Type B pancreatic cell (in vitro differentiated cells): ENCODE results near the gene SPEN. TPM values are rescaled to one million over a fixed set of nuclear protein-coding genes. Genes with fewer than 3 reads are reported as not detected.
A peak's percentile ranks its signal among the peaks of the same experiment; 100 is the strongest.

Experiments
- DNase-seq: peaks from one replicate; pipeline ENCODE4 v3.0.0; 2021; ENCODE audit warnings: mixed read lengths; ENCODE audit not compliant: unreplicated experiment; ENCODE audit errors: extremely low spot score
- H3K27ac Mint-ChIP-seq: 2 replicates; pipeline ENCODE4 v1.8.0; 2021; ENCODE audit warnings: mild to moderate bottlenecking, mixed read lengths
- H3K27me3 Mint-ChIP-seq: 2 replicates; pipeline ENCODE4 v1.8.0; 2021; ENCODE audit warnings: mixed read lengths
- H3K36me3 Mint-ChIP-seq: 2 replicates; pipeline ENCODE4 v1.8.0; 2021; ENCODE audit warnings: mixed read lengths
- H3K4me1 Mint-ChIP-seq: one replicate; pipeline ENCODE4 v1.8.0; 2021; ENCODE audit warnings: mixed read lengths; ENCODE audit not compliant: unreplicated experiment
- H3K4me3 Mint-ChIP-seq: 2 replicates; pipeline ENCODE4 v1.8.0; 2021; ENCODE audit warnings: mild to moderate bottlenecking, mixed read lengths
- H3K9me3 Mint-ChIP-seq: 2 replicates; pipeline ENCODE4 v1.8.0; 2021; ENCODE audit warnings: mixed read lengths
- CTCF ChIP-seq: fragments of 200-600 bp; sonication (generic); conservative IDR thresholded peaks from 2 replicates; pipeline ENCODE4 v1.5.0; 2021; ENCODE audit warnings: antibody characterized with exemption, mild to moderate bottlenecking
- total RNA-seq: library from RNA; stranded (reverse); gene quantifications from 2 replicates; pipeline ENCODE4 v1.2.1, GENCODE V29; 2021; ENCODE audit warnings: low replicate concordance

Gene SPEN
- total RNA-seq, 1 donor from 2014 or later = 66.5 TPM

DNA sequence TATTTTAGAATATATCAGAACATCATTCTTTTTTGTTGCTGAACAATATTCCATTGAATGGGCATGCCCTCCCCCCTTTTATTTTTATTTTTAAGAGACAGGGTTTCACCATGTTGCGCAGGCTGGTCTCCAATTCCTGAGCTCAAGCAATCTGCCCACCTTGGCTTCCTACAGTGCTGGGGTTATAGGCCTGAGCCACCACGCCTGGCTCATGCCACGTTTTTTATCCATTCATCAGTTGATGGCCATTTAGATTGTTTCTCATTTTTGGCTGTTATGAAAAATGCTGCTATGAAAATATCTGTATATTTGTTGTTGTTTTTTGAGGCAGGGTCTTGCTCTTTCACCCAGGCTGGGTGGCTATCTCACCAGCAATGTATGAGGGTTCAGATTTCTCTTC, 19.8 kb downstream of the SPEN start:
- Mint-ChIP-seq H3K4me1 (peaks cover 13% of the 10 kb centered on the region), H3K27ac (no peak overlapping the region), H3K36me3 (peaks cover 18% of the 10 kb centered on the region), H3K27me3 (no peaks in the 10 kb centered on the region), H3K4me3 (no peak overlapping the region), H3K9me3 (no peaks in the 10 kb centered on the region)
- no peak for DNase-seq
- TF ChIP-seq CTCF = no peak

DNA sequence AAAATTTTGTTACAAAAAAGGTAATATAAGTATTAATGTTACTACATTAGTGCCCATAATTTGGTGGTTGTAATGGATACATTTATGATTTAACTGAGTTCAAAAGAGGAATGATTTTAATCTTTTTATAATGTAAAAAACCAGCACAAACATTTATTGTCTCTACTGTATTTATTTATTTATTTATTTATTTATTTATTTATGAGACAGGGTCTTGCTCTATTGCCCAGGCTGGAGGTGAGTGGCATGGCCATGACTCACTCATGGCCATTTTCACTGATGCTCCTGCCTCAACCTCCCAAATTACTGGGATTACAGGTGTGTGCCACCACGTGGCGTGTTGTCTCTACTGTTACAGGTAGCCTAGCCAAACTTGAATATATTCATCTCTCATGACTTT, 21.9 kb downstream of the SPEN start:
- Mint-ChIP-seq H3K27me3 (no peaks in the 10 kb centered on the region), H3K27ac (no peak overlapping the region), H3K9me3 (no peaks in the 10 kb centered on the region), H3K4me3 (no peak overlapping the region), H3K4me1 (peaks cover 11% of the 10 kb centered on the region), H3K36me3 (peaks cover 29% of the 10 kb centered on the region)
- TF ChIP-seq CTCF = no peak
- no peak for DNase-seq

- peaks cover 15% of the 10 kb centered on the region for H3K4me1 Mint-ChIP-seq
- H3K4me3 Mint-ChIP-seq = no peak overlapping the region
- H3K36me3 Mint-ChIP-seq = peaks cover 29% of the 10 kb centered on the region
- no peaks in the 10 kb centered on the region for H3K27me3 Mint-ChIP-seq
- no peaks in the 10 kb centered on the region for H3K9me3 Mint-ChIP-seq
- DNase-seq = no peak
- TF ChIP-seq CTCF = no peak
- no peak overlapping the region for H3K27ac Mint-ChIP-seq
Measured at GRCh38 chr1:15870421-15870820, 22.9 kb downstream of the SPEN start.

GRCh38 chr1:15874471-15874870, 27.0 kb downstream of the SPEN start:
- Mint-ChIP-seq H3K36me3 (peaks cover 32% of the 10 kb centered on the region), H3K9me3 (no peaks in the 10 kb centered on the region), H3K27me3 (no peaks in the 10 kb centered on the region), H3K27ac (no peak overlapping the region), H3K4me1 (peaks cover 18% of the 10 kb centered on the region), H3K4me3 (no peak overlapping the region)
- no peak for DNase-seq
- TF ChIP-seq CTCF = no peak

- Mint-ChIP-seq H3K27ac (peak overlapping the region; percentile 17), H3K27me3 (no peaks in the 10 kb centered on the region), H3K4me1 (peaks cover 14% of the 10 kb centered on the region), H3K4me3 (no peak overlapping the region), H3K36me3 (peaks cover 32% of the 10 kb centered on the region), H3K9me3 (no peaks in the 10 kb centered on the region)
- DNase-seq = no peak
- TF ChIP-seq CTCF = peak; percentile 57
Measured at GRCh38 chr1:15876357-15877055, 29.0 kb downstream of the SPEN start.

GRCh38 chr1:15881961-15882360, 34.5 kb downstream of the SPEN start:
- H3K27me3 Mint-ChIP-seq = no peaks in the 10 kb centered on the region
- H3K9me3 Mint-ChIP-seq = no peaks in the 10 kb centered on the region
- peak overlapping the region; percentile 69 for H3K27ac Mint-ChIP-seq
- H3K4me1 Mint-ChIP-seq = peaks cover 36% of the 10 kb centered on the region
- DNase-seq = no peak
- H3K36me3 Mint-ChIP-seq = peaks cover 18% of the 10 kb centered on the region
- TF ChIP-seq CTCF = no peak
- H3K4me3 Mint-ChIP-seq = no peak overlapping the region
